ENCODE data around the gene VNN1. TPM values are rescaled to one million over a fixed set of nuclear protein-coding genes. Genes with fewer than 3 reads are reported as not detected.
"Not testable (repeated sequence)": the region's sequence is repeated elsewhere in the genome, so short reads cannot be mapped to it uniquely, and the experiment has no call there.

VNN1 gene
- total RNA-seq, 4 donors from 2014 or later = 0.46 to 5.8 (median 0.76) TPM

GRCh38 chr6:132643547-132643946 lies 70.3 kb downstream of the VNN1 start:
- H3K27ac ChIP-seq = no peak overlapping the region
- no peaks in the 10 kb centered on the region for H3K4me1 ChIP-seq
- no peaks in the 10 kb centered on the region for H3K9me3 ChIP-seq
- H3K27me3 ChIP-seq = no peaks in the 10 kb centered on the region
- WGBS, 2 donors = 81 to 88% methylated on average over 3 of the region's 3 CpGs
- intact Hi-C loops (cut with DNase I) = no loop called here
- no peak for DNase-seq
- TF ChIP-seq CTCF (IDR thresholded peaks at IDR 0.05) (no peak), POLR2A (IDR thresholded peaks at IDR 0.05) (no peak)
- no peak overlapping the region for H3K4me3 ChIP-seq (replicated peaks in 1 of 3)
- no peaks in the 10 kb centered on the region for H3K36me3 ChIP-seq

- DNase-seq; H3K36me3 ChIP-seq; H3K27ac ChIP-seq; intact Hi-C loops (cut with DNase I); H3K4me1 ChIP-seq; H3K9me3 ChIP-seq; H3K4me3 ChIP-seq (replicated peaks in 1 of 3); H3K27me3 ChIP-seq: not testable (repeated sequence)
- WGBS, 2 donors = 88 to 91% methylated on average over 1 of the region's 1 CpG
These were observed 76.7 kb downstream of the VNN1 start for GRCh38 chr6:132637135-132637534.

GRCh38 chr6:132635906-132636305 lies 77.9 kb downstream of the VNN1 start:
- DNase-seq; H3K9me3 ChIP-seq; H3K4me3 ChIP-seq (replicated peaks in 1 of 3); intact Hi-C loops (cut with DNase I); H3K27me3 ChIP-seq; H3K4me1 ChIP-seq; H3K36me3 ChIP-seq; H3K27ac ChIP-seq: not testable (repeated sequence)
- 82 to 94% methylated on average over 3 of the region's 3 CpGs for WGBS, 2 donors

- H3K36me3 ChIP-seq = not testable (repeated sequence)
These were observed 78.6 kb downstream of the VNN1 start for GRCh38 chr6:132635288-132635687.

GRCh38 chr6:132634796-132635195 lies 79.1 kb downstream of the VNN1 start:
- 62 to 71% methylated on average over 4 of the region's 4 CpGs for WGBS, 2 donors
- no peaks in the 10 kb centered on the region for H3K27me3 ChIP-seq
- H3K36me3 ChIP-seq = no peaks in the 10 kb centered on the region
- no peak for TF ChIP-seq CTCF (IDR thresholded peaks at IDR 0.05)
- TF ChIP-seq POLR2A (IDR thresholded peaks at IDR 0.05) = no peak
- H3K27ac ChIP-seq = no peak overlapping the region
- no peaks in the 10 kb centered on the region for H3K4me1 ChIP-seq
- no peak overlapping the region for H3K4me3 ChIP-seq (replicated peaks in 1 of 3)
- DNase-seq = no peak
- no peaks in the 10 kb centered on the region for H3K9me3 ChIP-seq
- intact Hi-C loops (cut with DNase I) = no loop called here

More at GRCh38 chr6:132635288-132635687, 78.6 kb downstream of the VNN1 start:
- intact Hi-C loops (cut with DNase I); H3K9me3 ChIP-seq; H3K4me3 ChIP-seq (replicated peaks in 1 of 3); H3K27me3 ChIP-seq; H3K4me1 ChIP-seq; H3K27ac ChIP-seq: not testable (repeated sequence)
- 35% methylated on average over 3 of the region's 3 CpGs; no CpG with 5 or more reads in 1 of the 2 donors for WGBS, 2 donors
- peak; percentile 3 to 4 for DNase-seq

GRCh38 chr6:132633362-132633761 lies 80.5 kb downstream of the VNN1 start:
- Histone ChIP-seq H3K9me3 (no peaks in the 10 kb centered on the region), H3K36me3 (no peaks in the 10 kb centered on the region), H3K4me1 (no peaks in the 10 kb centered on the region), H3K27me3 (no peaks in the 10 kb centered on the region), H3K27ac (no peak overlapping the region), H3K4me3 (replicated peaks in 1 of 3) (no peak overlapping the region)
- no peak for DNase-seq
- TF ChIP-seq CTCF (IDR thresholded peaks at IDR 0.05) = no peak
- no peak for TF ChIP-seq POLR2A (IDR thresholded peaks at IDR 0.05)
- 92 to 96% methylated on average over 2 of the region's 2 CpGs for WGBS, 2 donors
- intact Hi-C loops (cut with DNase I) = no loop called here

Other genes starting within 250 kb of the VNN1 start
- gene STX7, start 200.9 kb downstream of the VNN1 start, total RNA-seq = 10 to 100 TPM; 45.7 to 70.6 (median 53.2) TPM
- not detected for gene TAAR9, start 175.8 kb downstream of the VNN1 start, total RNA-seq
- not detected for gene TAAR8, start 161.4 kb downstream of the VNN1 start, total RNA-seq
- gene TAAR6, start 143.7 kb downstream of the VNN1 start, total RNA-seq = not detected
- gene TAAR5, start 124.3 kb downstream of the VNN1 start, total RNA-seq = not detected
- gene TAAR2, start 89.8 kb downstream of the VNN1 start, total RNA-seq = not detected
- not detected for gene TAAR1, start 54.9 kb downstream of the VNN1 start, total RNA-seq
- 1 to 10 TPM in 2 of 4 donors, under 1 TPM in 1, not detected in 1; 0.78 to 4.0 (median 1.2) TPM for gene VNN2, start 43.8 kb upstream of the VNN1 start, total RNA-seq
- 10 to 100 TPM; 18.0 to 25.8 (median 23.5) TPM for gene SLC18B1, start 84.6 kb upstream of the VNN1 start, total RNA-seq
- 1,000 to 10,000 TPM in 3 of 4 donors, 100 to 1,000 TPM in 1; 790 to 1,916 (median 1,660) TPM for gene RPS12, start 100.5 kb upstream of the VNN1 start, total RNA-seq

Data from thyroid gland (tissue), 4 donors.